ENCODE data around the gene HOXA10. TPM values are rescaled to one million over a fixed set of nuclear protein-coding genes. Genes with fewer than 3 reads are reported as not detected.

HOXA10 gene
- total RNA-seq, 3 donors from 2014 or later: 2.3 to 21.1 (median 5.2) TPM

DNA sequence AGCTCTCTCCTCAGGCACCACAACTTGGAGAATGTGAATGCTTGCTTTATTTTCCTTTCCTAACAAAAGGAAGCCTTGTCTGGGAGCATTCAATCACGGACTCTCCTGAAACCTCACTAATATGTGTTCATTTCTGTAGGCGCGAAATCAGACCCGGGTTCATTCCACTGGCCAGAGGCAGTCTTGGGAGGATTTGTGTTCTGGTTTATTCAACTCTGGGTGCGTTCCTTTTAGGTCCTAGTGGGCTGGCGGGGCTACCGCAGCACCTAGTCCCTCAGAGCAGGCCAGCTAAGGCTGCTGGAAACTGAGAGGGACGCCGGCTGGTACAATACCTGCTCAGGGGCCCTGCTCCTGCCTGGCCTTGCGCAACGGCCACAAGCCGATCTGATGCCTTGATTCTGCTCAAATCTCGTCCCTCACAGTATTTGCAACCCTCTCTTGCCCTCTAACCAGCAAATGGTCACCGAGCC, 51.1 kb downstream of the HOXA10 start:
- H3K4me1 ChIP-seq: peaks cover 0 to 7% of the 10 kb centered on the region in 2 donors

GRCh38 chr7:27122077-27122910, 51.8 kb downstream of the HOXA10 start:
- peaks cover 0 to 7% of the 10 kb centered on the region in 2 donors for H3K4me1 ChIP-seq
- no peaks in the 10 kb centered on the region for H3K27me3 ChIP-seq
- H3K36me3 ChIP-seq: no peaks in the 10 kb centered on the region
- no peaks in the 10 kb centered on the region for H3K9me3 ChIP-seq
- peak in 1 of 2 donors; percentile 30 for DNase-seq (ENCODE audit: low spot score in 2 of 2)
- H3K27ac ChIP-seq: peak overlapping the region; percentile 95 to 98
- peak overlapping the region in 2 of 3 donors; percentile 45 to 64 for H3K4me3 ChIP-seq
- TF ChIP-seq POLR2AphosphoS5 (IDR thresholded peaks at IDR 0.05): no peak
- TF ChIP-seq CTCF (IDR thresholded peaks at IDR 0.05): no peak
- no peak for TF ChIP-seq POLR2A (IDR thresholded peaks at IDR 0.05)
- intact Hi-C loops (cut with DNase I; ENCODE audit: low total_unique reads): no loop called here

More for the DNA sequence above, 51.1 kb downstream of the HOXA10 start:
- Histone ChIP-seq H3K27me3 (no peaks in the 10 kb centered on the region), H3K4me3 (peak overlapping the region in 2 of 3 donors; percentile 45 to 64), H3K36me3 (no peaks in the 10 kb centered on the region), H3K27ac (peak overlapping the region; percentile 95 to 98), H3K9me3 (no peaks in the 10 kb centered on the region)
- intact Hi-C loops (cut with DNase I; ENCODE audit: low total_unique reads): no loop called here
- no peak for TF ChIP-seq POLR2A (IDR thresholded peaks at IDR 0.05)
- DNase-seq (ENCODE audit: low spot score in 2 of 2): peak in 1 of 2 donors; percentile 56

DNA sequence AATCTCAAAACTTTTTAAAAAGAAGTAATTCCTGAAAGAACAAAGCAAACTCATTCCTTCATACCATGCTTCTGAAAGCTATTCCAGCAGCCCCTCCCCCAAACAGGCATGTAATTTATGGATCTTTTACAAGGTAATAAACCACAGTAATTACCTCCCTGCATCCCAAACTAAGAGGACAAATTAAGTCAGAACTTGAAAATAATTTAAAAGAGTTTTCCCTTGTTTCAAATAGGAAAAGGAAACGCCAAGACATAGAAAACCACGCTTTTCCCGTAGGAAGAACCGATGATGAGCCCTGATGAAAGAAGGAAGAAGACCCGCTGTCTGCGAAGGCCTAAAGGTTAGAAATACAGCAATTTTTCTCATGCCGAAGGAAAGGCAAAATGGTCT, 52.4 kb downstream of the HOXA10 start:
- H3K36me3 ChIP-seq: no peaks in the 10 kb centered on the region
- no peaks in the 10 kb centered on the region for H3K27me3 ChIP-seq
- peak overlapping the region; percentile 95 to 98 for H3K27ac ChIP-seq
- H3K9me3 ChIP-seq: no peaks in the 10 kb centered on the region
- TF ChIP-seq POLR2A (IDR thresholded peaks at IDR 0.05) (no peak), POLR2AphosphoS5 (IDR thresholded peaks at IDR 0.05) (no peak), CTCF (IDR thresholded peaks at IDR 0.05) (no peak)
- DNase-seq (ENCODE audit: low spot score in 2 of 2): peak in 1 of 2 donors; percentile 2
- peaks cover 0 to 3% of the 10 kb centered on the region in 2 donors for H3K4me1 ChIP-seq
- H3K4me3 ChIP-seq: peak overlapping the region in 2 of 3 donors; percentile 45 to 64
- intact Hi-C loops (cut with DNase I; ENCODE audit: low total_unique reads): no loop called here

Other genes with a start within 250 kb of the HOXA10 start
- gene HOXA1, start 78.3 kb downstream of the HOXA10 start, total RNA-seq: under 1 TPM; 0.33 to 0.80 (median 0.44) TPM
- 1 to 10 TPM in 2 of 3 donors, under 1 TPM in 1; 0.80 to 5.4 (median 1.3) TPM for gene HOXA2, start 71.6 kb downstream of the HOXA10 start, total RNA-seq
- 1 to 10 TPM in 2 of 3 donors, under 1 TPM in 1; 0.80 to 2.8 (median 2.0) TPM for gene HOXA4, start 43.6 kb downstream of the HOXA10 start, total RNA-seq
- 10 to 100 TPM; 11.5 to 48.7 (median 22.6) TPM for gene HOXA5, start 30.6 kb downstream of the HOXA10 start, total RNA-seq
- 10 to 100 TPM in 1 of 3 donors, 1 to 10 TPM in 2; 7.9 to 16.0 (median 9.0) TPM for gene HOXA6, start 26.5 kb downstream of the HOXA10 start, total RNA-seq
- 1 to 10 TPM; 4.5 to 6.4 (median 4.6) TPM for gene HOXA3, start 21.7 kb downstream of the HOXA10 start, total RNA-seq
- gene HOXA7, start 17.6 kb downstream of the HOXA10 start, total RNA-seq: 1 to 10 TPM; 4.6 to 8.8 (median 6.2) TPM
- 10 to 100 TPM in 1 of 3 donors, 1 to 10 TPM in 2; 7.5 to 18.4 (median 9.0) TPM for gene HOXA9, start 8.8 kb downstream of the HOXA10 start, total RNA-seq
- gene HOXA11, start 10.9 kb upstream of the HOXA10 start, total RNA-seq: 1 to 10 TPM in 1 of 3 donors, not detected in 2; 1.9 TPM
- under 1 TPM in 2 of 3 donors, not detected in 1; 0.16 to 0.33 TPM for gene HOXA13, start 25.8 kb upstream of the HOXA10 start, total RNA-seq
- not detected for gene EVX1, start 68.5 kb upstream of the HOXA10 start, total RNA-seq

All from breast epithelium (tissue), 4 donors.